GM12875 (cell line): ENCODE measurements around the gene MAFF.

Source experiments
- H3K4me3 ChIP-seq: one replicate; pipeline ENCODE4 v1.5.1; 2011; ENCODE audit warnings: low read depth, low read length, control low read depth
- TF ChIP-seq, protein P1 (sequence below): IDR thresholded peaks from 2 replicates; pipeline ENCODE4 v1.5.1; 2011; ENCODE audit warnings: low read depth, mild to moderate bottlenecking, control low read depth, inconsistent platforms, low read length, moderate library complexity, borderline replicate concordance; ENCODE audit not compliant: insufficient read depth

MAFF gene

DNA sequence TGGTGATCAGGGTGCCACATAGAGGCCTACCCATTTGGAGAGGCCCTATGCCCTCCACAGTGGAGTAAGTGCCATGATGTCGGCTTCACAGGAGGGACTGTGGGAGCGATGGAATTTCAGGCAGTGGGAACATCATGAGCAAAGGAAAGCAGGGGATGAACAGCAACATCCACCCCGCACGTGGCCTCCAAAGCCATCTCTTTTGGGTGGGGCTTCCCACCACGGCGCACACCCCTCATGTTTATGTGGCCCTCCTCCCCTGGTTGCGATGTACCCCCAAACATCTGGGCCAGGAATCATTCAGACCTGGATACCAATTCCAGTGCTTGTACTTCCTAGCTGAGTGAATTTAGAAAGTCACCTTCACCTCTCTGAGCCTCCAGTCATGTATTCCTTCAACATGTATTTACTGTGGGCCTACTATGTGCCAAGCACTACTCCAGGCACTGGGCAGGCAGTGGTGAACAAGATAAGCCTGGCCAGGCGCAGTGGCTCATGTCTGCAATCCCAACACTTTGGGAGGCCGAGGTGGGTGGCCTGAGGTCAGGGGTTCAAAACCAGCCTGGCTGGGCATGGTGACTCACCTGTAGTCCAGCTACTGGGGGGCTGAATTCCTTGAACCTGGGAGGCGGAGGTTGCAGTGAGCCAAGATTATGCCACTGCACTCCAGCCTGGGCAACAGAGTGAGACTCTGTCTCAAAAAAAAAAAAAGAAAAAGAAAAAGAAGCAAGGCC is 1.8 kb upstream of the MAFF start:
- H3K4me3 ChIP-seq = no peak overlapping the region
- TF ChIP-seq, protein P1, sequence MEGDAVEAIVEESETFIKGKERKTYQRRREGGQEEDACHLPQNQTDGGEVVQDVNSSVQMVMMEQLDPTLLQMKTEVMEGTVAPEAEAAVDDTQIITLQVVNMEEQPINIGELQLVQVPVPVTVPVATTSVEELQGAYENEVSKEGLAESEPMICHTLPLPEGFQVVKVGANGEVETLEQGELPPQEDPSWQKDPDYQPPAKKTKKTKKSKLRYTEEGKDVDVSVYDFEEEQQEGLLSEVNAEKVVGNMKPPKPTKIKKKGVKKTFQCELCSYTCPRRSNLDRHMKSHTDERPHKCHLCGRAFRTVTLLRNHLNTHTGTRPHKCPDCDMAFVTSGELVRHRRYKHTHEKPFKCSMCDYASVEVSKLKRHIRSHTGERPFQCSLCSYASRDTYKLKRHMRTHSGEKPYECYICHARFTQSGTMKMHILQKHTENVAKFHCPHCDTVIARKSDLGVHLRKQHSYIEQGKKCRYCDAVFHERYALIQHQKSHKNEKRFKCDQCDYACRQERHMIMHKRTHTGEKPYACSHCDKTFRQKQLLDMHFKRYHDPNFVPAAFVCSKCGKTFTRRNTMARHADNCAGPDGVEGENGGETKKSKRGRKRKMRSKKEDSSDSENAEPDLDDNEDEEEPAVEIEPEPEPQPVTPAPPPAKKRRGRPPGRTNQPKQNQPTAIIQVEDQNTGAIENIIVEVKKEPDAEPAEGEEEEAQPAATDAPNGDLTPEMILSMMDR = no peak

DNA sequence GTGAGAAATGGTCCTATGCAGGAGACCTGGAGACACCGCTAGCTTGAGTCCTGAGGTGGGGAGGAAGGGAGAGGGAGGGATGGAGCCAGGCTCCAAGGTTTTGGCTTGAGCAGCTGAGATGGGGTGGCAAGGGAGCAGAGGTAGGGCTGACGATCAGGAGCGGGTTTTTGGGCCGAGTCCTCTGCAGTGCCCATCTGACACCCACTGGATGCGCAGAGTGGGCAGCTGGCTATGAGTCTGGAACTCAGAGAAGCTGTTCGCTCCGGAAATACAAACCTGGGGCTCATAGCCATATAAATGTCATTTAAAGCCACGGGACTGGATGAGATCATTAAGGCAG is 453 bp upstream of the MAFF start:
- TF ChIP-seq, protein P1 = no peak
- H3K4me3 ChIP-seq = no peak overlapping the region

DNA sequence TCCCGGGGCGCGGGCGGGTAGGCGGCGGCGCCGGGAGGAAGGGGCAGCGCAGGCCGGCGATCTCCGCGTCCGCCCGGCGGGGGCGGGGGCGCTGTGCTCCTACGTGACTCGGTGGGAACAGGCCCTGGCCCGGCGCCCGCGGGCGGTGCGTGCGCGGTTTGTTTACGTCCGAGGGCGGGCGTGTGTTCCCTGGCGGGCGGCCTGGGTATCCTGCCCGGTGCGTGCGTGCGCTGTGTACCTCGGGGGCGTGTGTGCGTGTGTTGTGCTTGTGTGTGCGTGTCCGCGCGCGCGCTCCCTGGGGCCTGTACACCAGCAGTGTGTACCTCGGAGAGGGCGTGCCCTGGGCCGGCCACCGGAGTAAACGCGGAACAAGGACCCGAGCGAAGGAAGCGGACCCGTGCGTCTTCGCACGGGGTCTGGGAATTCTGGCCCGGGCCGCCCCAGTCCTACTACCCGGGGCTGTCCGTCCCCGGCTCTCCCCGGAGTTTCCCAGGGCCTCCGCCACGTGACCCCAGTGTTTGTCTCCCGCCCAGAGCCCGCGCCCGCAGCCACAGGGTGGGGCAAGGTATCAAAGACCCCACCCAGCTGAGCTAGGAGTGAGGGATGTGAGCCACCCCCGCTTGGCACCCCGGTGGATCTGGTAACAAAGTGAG is 769 bp downstream of the MAFF start:
- TF ChIP-seq, protein P1 = 0 out of 2 replicates have a peak, but pooled peaks have one; percentile 15
- H3K4me3 ChIP-seq = peak overlapping the region; percentile 73

DNA sequence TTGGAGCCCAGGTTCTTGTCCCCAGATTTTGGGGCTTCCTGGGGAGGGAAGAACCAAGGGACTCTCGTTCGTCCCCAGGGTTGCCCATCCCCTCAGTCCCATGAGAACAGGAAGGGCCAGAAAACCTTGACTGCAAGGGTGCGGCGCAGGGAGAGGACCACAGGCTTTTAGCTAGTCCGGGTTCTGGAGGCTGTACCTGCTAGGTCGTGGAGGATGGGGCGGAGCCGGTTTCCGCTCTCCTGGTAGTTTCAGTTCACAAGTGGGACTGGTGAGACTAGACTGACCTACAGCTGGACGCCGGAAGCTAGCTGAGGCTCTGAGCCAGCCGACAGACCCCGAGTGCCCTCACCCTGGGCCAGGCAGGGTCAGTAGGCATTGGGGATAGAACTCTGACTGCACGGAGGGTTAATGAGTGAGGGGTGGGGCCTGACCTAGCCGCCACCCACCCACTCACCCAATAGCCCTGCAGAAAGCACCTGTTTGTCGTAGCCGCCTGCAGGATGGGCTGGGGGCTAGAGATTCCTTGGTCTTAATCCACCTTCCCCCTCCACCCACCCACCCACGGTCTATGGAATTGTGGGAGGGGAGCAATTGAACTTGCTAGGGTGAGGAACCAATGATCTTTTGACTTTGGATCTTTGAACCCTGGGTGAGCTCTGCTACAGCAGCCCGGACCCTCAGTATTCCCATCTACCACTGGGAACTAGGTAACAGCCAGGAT is 1.5 kb downstream of the MAFF start:
- TF ChIP-seq, protein P1 = no peak

DNA sequence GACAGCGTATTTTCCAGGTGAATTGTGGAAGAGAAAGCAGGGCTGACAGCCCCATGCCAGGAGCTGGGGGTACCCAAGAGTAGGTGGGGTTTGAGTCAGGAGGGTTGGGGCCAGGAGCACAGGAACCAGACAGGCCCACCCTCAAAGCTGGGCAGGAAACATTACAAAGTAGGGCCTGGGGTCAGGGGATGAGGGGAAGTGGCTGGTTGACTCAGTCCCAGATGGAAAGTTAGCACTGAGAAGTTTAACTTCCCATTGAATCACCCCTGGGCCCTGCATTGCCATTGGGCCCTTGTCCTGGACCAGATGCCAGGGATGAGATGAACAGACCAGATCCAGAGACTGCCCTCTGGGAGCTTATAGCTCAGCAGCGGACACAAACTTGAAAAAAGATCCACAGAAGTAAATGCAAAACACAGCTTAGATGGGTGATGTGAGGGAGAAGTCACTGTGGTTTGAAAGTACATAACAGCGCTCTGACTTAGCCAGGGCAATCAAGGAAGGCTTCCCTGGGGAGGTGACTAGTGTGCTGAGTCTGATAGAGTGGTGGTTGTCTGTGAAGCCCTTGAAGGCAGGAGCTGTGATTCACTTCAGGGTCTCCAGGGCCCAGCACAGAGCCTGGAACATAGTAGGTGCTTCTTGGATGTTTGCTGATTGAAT is 2.2 kb downstream of the MAFF start:
- H3K4me3 ChIP-seq = no peak overlapping the region

More for the DNA sequence above, 1.5 kb downstream of the MAFF start:
- peak overlapping the region; percentile 73 for H3K4me3 ChIP-seq

DNA sequence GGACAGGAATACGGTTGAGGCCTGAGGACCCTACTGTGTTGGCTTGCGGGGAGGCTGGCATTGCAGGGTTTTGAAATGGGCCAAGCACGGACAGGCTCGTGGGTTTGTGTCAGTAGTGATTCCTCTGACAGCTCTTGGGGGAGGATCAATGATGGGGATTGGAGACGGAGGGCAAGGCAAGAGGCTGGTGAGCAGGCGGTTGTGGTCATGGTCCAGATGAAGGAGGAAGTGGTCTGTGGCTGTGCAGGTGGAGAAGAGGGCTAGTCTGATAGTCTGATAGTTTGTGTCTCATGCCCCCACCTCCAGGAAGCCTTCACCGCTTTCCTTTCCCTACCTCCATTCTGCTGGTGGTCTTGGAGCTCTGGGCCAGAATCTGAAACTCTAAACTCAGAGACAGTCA is 3.0 kb downstream of the MAFF start:
- H3K4me3 ChIP-seq = no peak overlapping the region
- TF ChIP-seq, protein P1 = no peak

More for the DNA sequence above, 2.2 kb downstream of the MAFF start:
- TF ChIP-seq, protein P1 = no peak
